ENCODE results near the gene NME1. TPM values are rescaled to one million over a fixed set of nuclear protein-coding genes. Genes with fewer than 3 reads are reported as not detected.
A peak's percentile ranks its signal among the peaks of the same experiment; 100 is the strongest.

The NME1 gene
- total and polyA plus RNA-seq, 9 of the 15 experiments (the other 6 are each of a cell fraction or from before 2014, with no cell fraction given): 449 to 1,588 (median 604) TPM

GRCh38 chr17:51153210-51154072 is at the start of gene NME1 (continued):
- TF ChIP-seq ZNF592 (IDR thresholded peaks at IDR 0.05): no peak
- TF ChIP-seq BRF2 (IDR thresholded peaks at IDR 0.05; ENCODE audit: borderline replicate concordance, insufficient read depth, insufficient read length): no peak
- TF ChIP-seq HIVEP1 (CRISPR knock-in tag; IDR thresholded peaks at IDR 0.05): no peak
- TF ChIP-seq MECOM (CRISPR knock-in tag; IDR thresholded peaks at IDR 0.05): 0 out of 2 replicates have a peak, but pooled peaks have one; percentile 32
- no peak for TF ChIP-seq ZNF695 (CRISPR knock-in tag; IDR thresholded peaks at IDR 0.05)
- TF ChIP-seq ZNF280B (CRISPR knock-in tag; IDR thresholded peaks at IDR 0.05): no peak
- TF ChIP-seq ZNF316 (IDR thresholded peaks at IDR 0.05): peak; percentile 51
- TF ChIP-seq ZBTB12 (CRISPR knock-in tag; IDR thresholded peaks at IDR 0.05): peak; percentile 53; the same call in 1 of the 2 replicates
- TF ChIP-seq IRF9 (tag; IDR thresholded peaks at IDR 0.05): no peak
- TF ChIP-seq TFE3 (CRISPR knock-in tag; IDR thresholded peaks at IDR 0.05): peak; percentile 42; the same call in 1 of the 2 replicates
- no peak for TF ChIP-seq FOXA1 (IDR thresholded peaks at IDR 0.05; ENCODE audit: borderline replicate concordance)
- TF ChIP-seq ATF7 (IDR thresholded peaks at IDR 0.05): peak; percentile 87
- TF ChIP-seq PKNOX1 (IDR thresholded peaks at IDR 0.05): peak; percentile 78
- no peak for TF ChIP-seq HNRNPH1 (optimal IDR thresholded peaks at IDR 0.05; ENCODE audit: low read depth, low read length)
- TF ChIP-seq RUNX1 (IDR thresholded peaks at IDR 0.05; ENCODE audit: low read depth): peak; percentile 26; the same call in 1 of the 2 replicates

Data from K562 (cell line).